HFF-Myc (cell line): ENCODE data around the gene KRT8.
"Not testable (repeated sequence)": the region's sequence is repeated elsewhere in the genome, so short reads cannot be mapped to it uniquely, and the experiment has no call there.

Experiments used
- DNase-seq: peaks from one replicate; pipeline ENCODE4 v3.0.0-alpha.2; 2011; ENCODE audit warnings: low read depth; ENCODE audit errors: extremely low read depth
- H3K4me3 ChIP-seq: replicated peaks from 2 replicates; pipeline ENCODE4 v1.5.1; 2011; ENCODE audit warnings: low read depth, mild to moderate bottlenecking, control low read depth, low read length
- TF ChIP-seq, protein P1 (sequence below): IDR thresholded peaks from 2 replicates; pipeline ENCODE4 v1.5.1; 2012; ENCODE audit warnings: mild to moderate bottlenecking, low read depth, low read length, control low read depth; ENCODE audit errors: missing control alignments

Gene KRT8

DNA sequence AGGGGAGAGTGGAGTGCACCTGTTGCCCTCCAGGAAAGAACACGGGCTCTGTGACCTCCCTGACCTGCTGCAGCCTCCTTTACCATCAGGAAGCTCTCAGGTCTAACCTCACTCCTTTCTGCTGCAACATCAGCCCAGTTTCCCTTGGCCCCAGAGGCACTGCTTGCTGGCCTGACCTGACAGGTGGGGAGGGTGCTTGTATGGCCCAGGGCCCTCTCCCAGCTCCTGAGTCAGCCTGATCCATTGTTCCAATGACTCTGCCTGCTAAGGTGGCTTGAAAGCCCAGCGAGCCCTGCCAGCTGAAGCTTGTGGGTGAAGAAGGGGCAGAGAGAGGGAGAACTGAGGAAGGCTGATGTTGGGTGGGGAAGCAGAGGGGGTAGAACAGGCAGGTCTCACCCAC is 42.9 kb downstream of the KRT8 start:
- TF ChIP-seq, protein P1, sequence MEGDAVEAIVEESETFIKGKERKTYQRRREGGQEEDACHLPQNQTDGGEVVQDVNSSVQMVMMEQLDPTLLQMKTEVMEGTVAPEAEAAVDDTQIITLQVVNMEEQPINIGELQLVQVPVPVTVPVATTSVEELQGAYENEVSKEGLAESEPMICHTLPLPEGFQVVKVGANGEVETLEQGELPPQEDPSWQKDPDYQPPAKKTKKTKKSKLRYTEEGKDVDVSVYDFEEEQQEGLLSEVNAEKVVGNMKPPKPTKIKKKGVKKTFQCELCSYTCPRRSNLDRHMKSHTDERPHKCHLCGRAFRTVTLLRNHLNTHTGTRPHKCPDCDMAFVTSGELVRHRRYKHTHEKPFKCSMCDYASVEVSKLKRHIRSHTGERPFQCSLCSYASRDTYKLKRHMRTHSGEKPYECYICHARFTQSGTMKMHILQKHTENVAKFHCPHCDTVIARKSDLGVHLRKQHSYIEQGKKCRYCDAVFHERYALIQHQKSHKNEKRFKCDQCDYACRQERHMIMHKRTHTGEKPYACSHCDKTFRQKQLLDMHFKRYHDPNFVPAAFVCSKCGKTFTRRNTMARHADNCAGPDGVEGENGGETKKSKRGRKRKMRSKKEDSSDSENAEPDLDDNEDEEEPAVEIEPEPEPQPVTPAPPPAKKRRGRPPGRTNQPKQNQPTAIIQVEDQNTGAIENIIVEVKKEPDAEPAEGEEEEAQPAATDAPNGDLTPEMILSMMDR = no peak
- no peak overlapping the region for H3K4me3 ChIP-seq
- no peak for DNase-seq

DNA sequence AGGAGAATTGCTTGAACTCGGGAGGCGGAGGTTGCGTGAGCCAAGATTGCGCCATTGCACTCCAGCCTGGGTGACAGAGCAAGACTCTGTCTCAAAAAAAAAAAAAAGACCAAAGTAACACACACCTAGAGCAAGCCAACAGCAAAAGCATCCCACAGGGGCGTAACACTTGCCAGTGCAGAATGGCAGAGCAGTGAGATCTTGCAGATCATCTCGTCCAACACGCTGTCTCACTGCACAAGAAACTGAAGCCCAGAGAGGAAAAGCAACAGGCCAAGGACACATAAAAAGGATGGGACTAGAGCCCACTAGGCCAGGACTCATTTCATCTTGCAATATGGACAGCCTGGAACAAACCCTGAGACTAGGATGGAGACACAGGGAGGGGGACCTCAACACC is 43.4 kb downstream of the KRT8 start:
- TF ChIP-seq, protein P1 = no peak
- DNase-seq = no peak

DNA sequence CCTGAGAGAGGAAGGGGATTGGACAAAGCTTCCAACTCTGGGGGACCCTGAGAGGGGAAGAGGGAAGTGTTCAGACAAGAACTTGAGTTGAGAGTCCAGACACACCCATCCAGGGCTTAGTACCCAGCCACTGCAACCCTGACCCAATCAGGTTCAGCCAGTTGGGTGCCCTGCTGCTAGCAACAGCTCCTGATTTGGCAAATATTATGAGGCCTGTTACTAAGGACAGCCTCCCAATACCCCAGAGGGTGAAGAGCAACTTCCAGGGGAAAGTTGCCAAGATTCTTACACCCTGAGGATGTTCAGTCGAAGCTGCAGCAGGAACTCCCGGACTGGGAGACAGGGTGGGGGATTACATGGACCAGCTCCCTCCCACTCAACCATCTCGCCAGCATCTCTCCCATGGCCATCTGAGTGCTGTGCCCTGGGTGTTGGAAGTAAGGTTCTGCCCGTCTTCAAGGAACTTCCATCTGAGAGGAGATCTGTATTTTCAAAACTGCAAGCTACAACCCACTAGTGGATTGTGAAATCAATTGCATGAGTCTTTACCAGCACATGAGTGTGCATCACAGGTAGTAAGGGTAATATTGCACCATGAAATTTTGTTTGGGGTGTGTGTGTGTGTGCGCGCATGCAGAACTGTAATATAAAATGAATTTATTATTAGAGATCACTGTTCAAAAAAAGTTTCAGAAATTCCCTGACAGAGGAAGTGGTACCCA is 44.6 kb downstream of the KRT8 start:
- no peak for DNase-seq
- no peak overlapping the region for H3K4me3 ChIP-seq
- TF ChIP-seq, protein P1 = no peak

More for the DNA sequence above, 43.4 kb downstream of the KRT8 start:
- H3K4me3 ChIP-seq = no peak overlapping the region

DNA sequence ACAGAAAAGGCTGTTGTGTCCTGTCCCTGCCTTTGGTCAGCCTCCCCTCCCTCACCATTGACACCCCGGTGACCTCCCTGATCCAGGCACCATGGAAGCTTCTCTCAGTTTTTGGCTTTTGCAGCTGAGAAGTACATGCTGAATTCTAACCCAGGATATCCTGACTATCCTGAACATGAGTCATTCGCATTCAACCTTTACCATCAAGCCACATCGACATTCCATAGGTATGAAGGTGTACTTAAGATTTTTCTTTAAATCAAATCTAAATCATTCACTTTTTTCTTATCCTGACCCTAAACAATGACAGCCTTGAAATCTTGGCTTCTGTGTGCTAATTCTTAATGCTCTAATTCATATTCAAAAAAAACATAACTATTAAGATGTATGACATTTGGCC is 47.4 kb downstream of the KRT8 start:
- TF ChIP-seq, protein P1 = no peak
- DNase-seq = no peak
- H3K4me3 ChIP-seq = no peak overlapping the region

- TF ChIP-seq, protein P1 = no peak
Measured at GRCh38 chr12:52856787-52857186, 48.1 kb downstream of the KRT8 start.

DNA sequence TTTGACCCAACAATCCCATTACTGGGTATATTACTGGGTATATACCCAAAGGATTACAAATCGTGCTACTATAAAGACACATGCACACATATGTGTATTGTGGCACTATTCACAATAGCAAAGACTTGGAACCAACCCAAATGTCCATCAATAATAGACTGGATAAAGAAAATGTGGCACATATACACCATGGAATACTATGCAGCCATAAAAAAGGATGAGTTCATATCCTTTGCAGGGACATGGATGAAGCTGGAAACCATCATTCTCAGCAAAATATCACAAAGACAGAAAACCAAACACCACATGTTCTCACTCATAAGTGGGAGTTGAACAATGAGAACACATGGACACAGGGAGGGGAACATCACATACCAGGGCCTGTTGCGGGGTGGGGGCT is 48.8 kb downstream of the KRT8 start:
- not testable (repeated sequence) for H3K4me3 ChIP-seq

More at GRCh38 chr12:52856787-52857186, 48.1 kb downstream of the KRT8 start:
- H3K4me3 ChIP-seq = no peak overlapping the region
- DNase-seq = no peak

GRCh38 chr12:52851787-52852186 is 53.1 kb downstream of the KRT8 start:
- TF ChIP-seq, protein P1 = no peak
- DNase-seq = no peak
- no peak overlapping the region for H3K4me3 ChIP-seq

More for the DNA sequence above, 48.8 kb downstream of the KRT8 start:
- not testable (repeated sequence) for DNase-seq
